Transverse colon (tissue), 4 donors: ENCODE measurements around the gene CNTN1.
A peak's percentile ranks its signal among the peaks of the same experiment; 100 is the strongest.

Experiments used
- CTCF ChIP-seq, 5 experiments: fragments of 200-600 bp in 3 of 5; fragments of 450-650 bp in 2 of 5; sonication (generic) in 3 of 5; IDR thresholded peaks; 1 replicate in 2 of 5; 2 replicates in 3 of 5; pipeline ENCODE4 v1.5.1; 2016 to 2017; ENCODE audit warnings: antibody characterized with exemption in 5 of 5, inconsistent platforms in 3 of 5, mild to moderate bottlenecking in 2 of 5, moderate library complexity in 1 of 5
- POLR2A ChIP-seq: fragments of 450-650 bp; IDR thresholded peaks from one replicate; pipeline ENCODE4 v1.6.1; 2016; ENCODE audit warnings: antibody characterized with exemption, mild to moderate bottlenecking, moderate library complexity
- POLR2AphosphoS5 ChIP-seq, 3 donors: sonication (generic); formaldehyde crosslinking; IDR thresholded peaks; one replicate each; pipeline ENCODE4 v1.6.1; 2016; ENCODE audit warnings: antibody characterized with exemption in 3 of 3

- TF ChIP-seq CTCF (IDR thresholded peaks at IDR 0.05) (peak; percentile 49 to 71 (median 59)), POLR2A (no peak), POLR2AphosphoS5 (IDR thresholded peaks at IDR 0.05) (no peak)
Observed at GRCh38 chr12:40921563-40922163, 229.4 kb downstream of the CNTN1 start.
